Measurements from ENCODE around the gene RNF10.
"Not testable (repeated sequence)": the region's sequence is repeated elsewhere in the genome, so short reads cannot be mapped to it uniquely, and the experiment has no call there.

RNF10 gene

DNA sequence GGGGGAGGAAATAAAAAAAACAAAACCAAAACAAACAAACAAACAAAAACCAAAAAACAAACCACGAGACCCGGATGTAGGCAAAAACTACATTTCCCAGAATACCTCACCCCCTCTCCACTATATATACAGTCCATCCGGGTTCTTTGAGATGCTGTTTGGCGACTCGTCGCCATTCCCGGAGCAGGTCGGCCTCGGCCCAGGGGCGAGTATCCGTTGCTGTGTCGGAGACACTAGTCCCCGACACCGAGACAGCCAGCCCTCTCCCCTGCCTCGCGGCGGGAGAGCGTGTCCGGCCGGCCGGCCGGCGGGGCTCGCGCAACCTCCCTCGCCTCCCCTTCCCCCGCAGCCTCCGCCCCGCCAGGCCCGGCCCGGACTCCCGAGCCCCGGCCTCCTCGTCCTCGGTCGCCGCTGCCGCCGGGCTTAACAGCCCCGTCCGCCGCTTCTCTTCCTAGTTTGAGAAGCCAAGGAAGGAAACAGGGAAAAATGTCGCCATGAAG lies at the start of gene RNF10:
RNF10 (plus strand) TSS at position 154 of the 500 bp plus-strand sequence. CDS start 456 bp downstream, outside the sequence.
- no peaks in the 10 kb centered on the region for H3K36me3 Mint-ChIP-seq
- peak within 1 kb of the TSS; percentile 95 for H3K4me3 Mint-ChIP-seq
- H3K4me1 Mint-ChIP-seq (ENCODE audit: low read depth): peaks cover 58% of the 10 kb centered on the region
- no peaks in the 10 kb centered on the region for H3K27me3 Mint-ChIP-seq
- H3K9me3 Mint-ChIP-seq (ENCODE audit: low read depth): no peaks in the 10 kb centered on the region
- H3K27ac Mint-ChIP-seq: peak within 1 kb of the TSS; percentile 94

DNA sequence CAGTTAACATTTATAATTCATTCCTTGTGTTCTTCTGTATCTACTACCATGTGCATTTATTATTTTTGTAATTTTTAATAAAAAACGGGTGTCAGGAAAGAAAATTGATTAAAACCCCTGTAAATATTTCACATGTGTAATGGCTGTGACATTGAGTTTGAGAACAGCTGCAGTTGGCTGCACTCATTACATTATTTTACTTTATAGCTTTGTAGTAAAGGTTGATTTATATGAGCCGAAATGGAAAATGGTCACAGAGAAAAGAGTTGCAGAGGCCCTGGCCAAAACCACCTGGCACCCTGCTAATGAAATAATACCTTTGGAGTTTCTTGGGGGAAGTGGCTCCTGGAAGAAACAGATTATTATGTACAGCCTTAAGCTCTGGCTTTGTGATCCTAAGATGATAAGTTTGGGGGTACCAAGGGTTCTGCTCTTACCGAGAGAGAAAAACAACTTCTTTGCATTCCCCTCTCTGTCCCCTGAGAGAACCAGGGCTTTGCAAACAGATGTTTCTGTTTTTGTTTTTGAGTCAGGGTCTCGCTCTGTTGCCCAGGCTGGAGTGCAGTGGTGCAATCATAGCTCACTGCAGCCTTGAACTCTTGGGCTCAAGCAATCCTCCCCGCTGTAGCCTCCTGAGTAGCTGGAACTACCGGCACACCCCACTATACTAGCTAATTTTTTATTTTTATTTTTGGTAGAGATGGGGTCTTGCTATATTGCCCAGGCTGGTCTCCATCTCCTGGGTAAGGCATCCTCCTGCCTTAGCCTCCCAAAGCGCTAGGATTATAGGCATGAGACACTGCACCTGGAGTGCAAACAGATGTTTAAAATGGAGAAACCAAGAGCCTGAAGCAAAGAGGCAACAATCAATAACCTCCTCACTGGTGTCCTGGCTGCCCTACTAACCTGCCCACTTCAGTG lies 47.9 kb upstream of the RNF10 start:
- Mint-ChIP-seq H3K36me3 (peaks cover 4% of the 10 kb centered on the region), H3K4me1 (ENCODE audit: low read depth) (no peaks in the 10 kb centered on the region), H3K27ac (no peak overlapping the region)

DNA sequence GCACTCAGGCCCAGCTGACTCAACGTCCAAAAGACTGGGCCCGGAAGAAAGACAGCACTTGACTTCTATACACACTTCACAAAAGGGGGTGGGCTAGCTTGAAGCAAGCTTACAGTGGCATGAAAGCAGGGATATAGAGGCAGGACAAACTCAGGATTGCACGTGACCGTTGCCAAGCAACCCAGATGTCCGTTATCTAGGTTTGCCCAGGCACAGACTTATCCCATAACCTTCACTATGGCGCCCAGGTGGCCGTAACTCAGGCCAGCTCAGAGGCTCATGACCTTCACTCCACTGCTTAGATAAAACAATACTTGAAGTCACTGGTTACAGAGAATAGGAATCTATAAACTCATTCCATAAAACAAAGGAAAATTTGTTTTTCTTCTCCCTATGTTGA lies 46.6 kb upstream of the RNF10 start:
- not testable (repeated sequence) for H3K36me3 Mint-ChIP-seq; H3K4me3 Mint-ChIP-seq; H3K4me1 Mint-ChIP-seq (ENCODE audit: low read depth); H3K27me3 Mint-ChIP-seq; H3K9me3 Mint-ChIP-seq (ENCODE audit: low read depth); H3K27ac Mint-ChIP-seq

More for the DNA sequence above, 47.9 kb upstream of the RNF10 start:
- Mint-ChIP-seq H3K4me3 (no peak overlapping the region), H3K9me3 (ENCODE audit: low read depth) (no peaks in the 10 kb centered on the region), H3K27me3 (no peaks in the 10 kb centered on the region)

DNA sequence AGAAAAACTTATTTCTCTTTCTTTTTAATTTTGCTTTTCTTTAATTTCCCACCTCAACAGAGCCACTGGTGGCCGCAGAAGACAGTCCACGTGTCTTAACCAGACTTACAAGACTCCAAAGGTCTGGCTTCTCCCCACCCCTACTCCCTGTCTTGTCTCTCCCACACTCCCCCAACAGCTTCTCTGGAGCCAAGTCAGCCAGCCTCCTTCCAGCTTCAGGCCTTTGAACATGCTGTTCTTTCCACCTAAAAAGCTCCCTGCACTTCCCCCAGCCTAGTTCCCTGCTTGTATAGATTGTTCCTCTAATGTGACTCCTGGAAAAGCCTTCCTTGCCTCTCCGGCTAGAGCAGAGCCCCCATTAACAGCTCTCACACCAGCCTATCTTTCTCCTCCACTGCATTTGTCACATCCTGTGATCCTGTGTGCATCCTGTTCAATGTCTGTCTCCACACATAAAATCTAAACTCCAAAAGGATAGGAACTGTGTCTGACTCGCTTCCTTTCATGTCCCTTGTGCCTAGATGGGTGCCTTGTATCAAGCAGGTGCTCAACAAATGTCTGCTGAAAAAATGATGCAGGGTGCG lies 46.0 kb upstream of the RNF10 start:
- Mint-ChIP-seq H3K36me3 (peaks cover 3% of the 10 kb centered on the region), H3K27ac (no peak overlapping the region), H3K4me1 (ENCODE audit: low read depth) (no peaks in the 10 kb centered on the region), H3K9me3 (ENCODE audit: low read depth) (no peaks in the 10 kb centered on the region), H3K4me3 (no peak overlapping the region), H3K27me3 (no peaks in the 10 kb centered on the region)

DNA sequence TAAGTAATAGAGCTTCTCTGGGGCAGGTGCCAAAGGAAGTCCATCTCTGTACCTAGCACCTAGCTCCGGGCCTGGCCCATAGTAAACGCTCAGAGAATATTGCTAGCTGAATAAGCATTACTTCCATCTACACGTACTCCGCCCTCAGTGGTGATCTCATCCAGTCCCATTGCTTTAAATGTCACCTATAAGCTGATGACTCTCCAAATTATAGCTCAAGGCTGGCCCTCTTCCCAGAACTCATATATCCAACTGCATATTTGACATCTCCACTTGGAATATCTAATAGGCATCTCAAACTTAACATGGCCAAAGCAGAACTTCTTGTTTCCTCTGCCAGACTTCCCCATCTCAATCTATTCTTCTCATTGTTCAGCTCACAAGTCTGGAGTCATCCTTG lies 45.1 kb upstream of the RNF10 start:
- H3K27me3 Mint-ChIP-seq: no peaks in the 10 kb centered on the region
- H3K9me3 Mint-ChIP-seq (ENCODE audit: low read depth): no peaks in the 10 kb centered on the region
- no peaks in the 10 kb centered on the region for H3K36me3 Mint-ChIP-seq
- no peak overlapping the region for H3K27ac Mint-ChIP-seq
- H3K4me1 Mint-ChIP-seq (ENCODE audit: low read depth): no peaks in the 10 kb centered on the region
- no peak overlapping the region for H3K4me3 Mint-ChIP-seq

DNA sequence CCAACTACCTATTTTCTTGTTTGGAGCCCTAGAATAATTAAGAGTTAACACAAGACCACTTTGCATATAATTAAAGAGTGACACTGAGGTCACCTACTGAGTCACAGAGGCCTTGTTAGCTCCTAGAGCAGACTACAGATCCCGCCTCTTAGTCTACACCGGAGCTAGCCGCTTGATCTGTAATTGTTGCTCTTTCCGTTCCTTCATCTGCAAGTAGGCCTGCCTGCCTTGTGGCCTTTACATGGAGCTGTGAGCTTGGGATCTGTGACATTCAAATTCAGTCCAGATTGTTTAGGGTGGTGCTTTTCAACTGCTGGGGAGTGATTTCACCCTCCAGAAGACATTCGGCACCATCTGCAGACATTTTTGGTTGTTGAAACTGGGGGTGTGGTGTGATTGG lies 43.8 kb upstream of the RNF10 start:
- no peak overlapping the region for H3K4me3 Mint-ChIP-seq
- H3K36me3 Mint-ChIP-seq: no peaks in the 10 kb centered on the region
- H3K27me3 Mint-ChIP-seq: no peaks in the 10 kb centered on the region
- H3K9me3 Mint-ChIP-seq (ENCODE audit: low read depth): no peaks in the 10 kb centered on the region
- no peak overlapping the region for H3K27ac Mint-ChIP-seq
- peaks cover 6% of the 10 kb centered on the region for H3K4me1 Mint-ChIP-seq (ENCODE audit: low read depth)

DNA sequence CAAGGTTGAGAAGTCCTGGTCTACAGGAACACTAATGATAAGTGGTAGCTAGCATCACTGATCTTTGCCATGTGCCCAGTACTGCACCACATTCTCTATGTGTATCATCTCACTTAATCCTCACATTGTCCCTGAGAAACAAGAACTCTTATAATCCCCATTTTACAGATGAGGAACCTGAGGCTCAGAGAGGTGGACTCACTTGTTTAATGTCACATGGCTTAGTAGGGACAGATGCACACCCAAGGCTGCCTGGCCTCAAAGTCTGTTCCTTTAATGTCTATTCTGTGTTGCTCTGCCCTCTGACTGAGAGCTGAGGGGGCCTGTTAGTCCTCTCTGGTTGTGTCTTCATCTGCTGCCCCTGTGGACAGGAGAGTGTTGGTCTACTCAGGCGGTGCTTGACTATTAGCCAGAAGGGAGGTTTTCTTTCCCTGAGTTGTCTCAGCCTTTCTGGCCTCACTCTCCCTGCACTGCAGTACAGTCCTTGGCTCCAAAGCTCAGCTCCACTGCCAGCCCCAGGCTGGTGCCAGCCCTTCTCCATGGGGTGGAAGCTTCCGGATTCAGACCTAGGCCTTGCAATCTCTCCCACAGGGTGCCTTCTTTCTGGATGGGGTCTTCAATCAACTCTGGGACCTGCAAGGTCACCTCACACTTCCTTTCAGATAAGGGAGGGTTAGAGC lies 43.2 kb upstream of the RNF10 start:
- Mint-ChIP-seq H3K36me3 (no peaks in the 10 kb centered on the region), H3K27me3 (no peaks in the 10 kb centered on the region), H3K27ac (no peak overlapping the region), H3K4me1 (ENCODE audit: low read depth) (peaks cover 8% of the 10 kb centered on the region), H3K4me3 (no peak overlapping the region), H3K9me3 (ENCODE audit: low read depth) (no peaks in the 10 kb centered on the region)

DNA sequence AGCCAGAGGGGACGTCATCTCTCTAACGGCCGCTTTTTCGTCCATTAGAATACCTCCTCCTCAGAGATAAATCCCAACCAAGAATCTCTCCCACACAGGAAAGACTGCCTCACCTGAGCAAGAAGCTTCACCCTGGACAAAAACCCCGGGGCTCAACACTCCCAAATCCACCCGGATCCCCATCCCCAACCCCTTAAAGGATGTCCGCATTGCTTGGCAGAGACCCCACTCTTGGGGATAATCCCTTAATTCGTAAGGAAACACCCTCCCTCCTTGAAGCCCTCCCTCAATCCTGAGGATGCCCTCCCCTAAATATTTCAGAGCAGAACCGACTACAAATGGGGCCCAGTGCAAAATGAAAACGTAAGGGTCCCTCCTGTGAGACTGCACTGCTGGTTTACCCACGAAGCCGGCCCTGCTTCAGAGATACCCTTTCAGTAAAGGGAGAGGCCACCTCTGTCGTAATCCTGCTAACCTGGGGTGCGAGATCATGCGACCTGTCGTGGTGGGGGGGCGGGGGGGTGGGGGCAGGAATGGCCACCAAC lies 38.9 kb upstream of the RNF10 start:
- Mint-ChIP-seq H3K27ac (peak overlapping the region; percentile 80), H3K4me3 (peak overlapping the region; percentile 95), H3K36me3 (peaks cover 4% of the 10 kb centered on the region), H3K9me3 (ENCODE audit: low read depth) (no peaks in the 10 kb centered on the region), H3K27me3 (no peaks in the 10 kb centered on the region), H3K4me1 (ENCODE audit: low read depth) (peaks cover 25% of the 10 kb centered on the region)

DNA sequence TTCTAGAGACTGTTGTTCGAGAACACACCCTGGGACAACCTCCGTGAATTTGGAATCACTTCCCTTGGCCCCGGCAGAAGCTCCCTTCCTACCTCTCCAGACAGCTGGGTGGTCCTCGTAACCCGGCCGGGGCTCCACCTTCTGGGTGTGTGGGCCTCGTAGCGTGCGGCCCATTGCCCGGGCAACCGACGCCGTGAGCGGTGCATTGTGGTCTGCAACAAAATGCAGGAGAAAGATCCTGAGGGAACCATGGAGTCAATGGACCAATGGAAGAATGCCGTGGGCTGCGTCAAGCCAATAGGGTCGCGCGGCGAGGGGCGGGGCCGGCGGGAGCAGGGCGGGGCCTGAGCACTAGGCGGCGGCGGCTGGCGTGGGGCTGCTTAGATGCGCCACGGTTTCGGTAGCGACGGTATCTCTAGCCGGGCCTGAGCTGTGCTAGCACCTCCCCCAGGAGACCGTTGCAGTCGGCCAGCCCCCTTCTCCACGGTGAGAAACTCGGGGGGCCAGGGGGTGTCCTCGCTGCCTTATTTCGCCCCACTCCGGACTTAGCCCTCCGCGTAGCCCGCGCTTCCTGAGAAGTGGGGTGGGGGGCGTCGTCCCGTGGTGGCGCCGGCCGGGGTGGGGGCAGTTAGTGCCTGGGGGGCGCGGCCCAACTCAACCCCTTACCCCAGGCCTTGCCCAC lies 38.3 kb upstream of the RNF10 start, which contains the start of gene DYNLL1:
DYNLL1 (plus strand) TSS at position 383 of the 682 bp plus-strand sequence. CDS start 309 bp downstream, outside the sequence.
- peak within 1 kb of the TSS; percentile 95 for H3K4me3 Mint-ChIP-seq
- H3K27ac Mint-ChIP-seq: peak within 1 kb of the TSS; percentile 93
- peaks cover 4% of the 10 kb centered on the region for H3K36me3 Mint-ChIP-seq
- H3K27me3 Mint-ChIP-seq: no peaks in the 10 kb centered on the region
- H3K9me3 Mint-ChIP-seq (ENCODE audit: low read depth): no peaks in the 10 kb centered on the region
- H3K4me1 Mint-ChIP-seq (ENCODE audit: low read depth): peaks cover 25% of the 10 kb centered on the region

DNA sequence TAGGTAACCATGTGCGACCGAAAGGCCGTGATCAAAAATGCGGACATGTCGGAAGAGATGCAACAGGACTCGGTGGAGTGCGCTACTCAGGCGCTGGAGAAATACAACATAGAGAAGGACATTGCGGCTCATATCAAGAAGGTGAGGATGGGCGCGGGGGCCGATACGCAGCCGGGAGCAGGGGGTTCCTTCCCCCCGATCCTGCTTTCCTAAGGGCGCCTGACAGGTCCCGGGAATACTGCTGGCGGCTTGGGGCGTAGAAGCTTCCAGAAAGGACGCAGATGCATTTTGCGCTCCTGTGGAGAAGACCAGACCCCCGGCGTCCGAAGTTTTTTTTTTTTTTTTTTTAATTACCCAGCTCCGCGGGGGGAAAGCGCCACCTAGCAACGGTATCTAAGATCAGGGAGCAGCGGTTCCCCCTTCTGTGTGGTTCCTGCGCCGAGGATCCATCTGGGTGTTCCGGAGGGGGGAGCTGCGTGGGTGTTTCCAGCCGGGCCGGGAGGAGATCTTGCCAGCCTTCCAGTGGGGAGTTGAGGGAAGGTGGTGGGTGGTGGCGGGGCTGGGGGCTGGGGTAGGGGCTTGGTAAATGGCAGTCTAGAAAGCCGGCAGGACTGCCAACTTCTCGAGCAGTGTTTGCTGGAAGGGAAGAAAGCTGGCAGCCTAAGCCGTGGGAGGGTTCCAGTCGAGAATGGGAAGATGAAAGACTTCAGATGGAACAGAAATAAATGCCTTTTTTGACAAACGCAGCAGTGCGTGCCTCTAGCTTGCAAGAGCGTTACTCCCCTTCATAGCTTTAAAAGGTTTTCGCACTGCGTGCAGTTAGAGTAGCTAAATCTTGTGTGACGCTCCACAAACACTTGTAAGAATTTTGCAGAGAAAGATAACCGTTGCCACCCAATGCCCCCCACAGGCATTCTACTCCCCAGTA lies 37.5 kb upstream of the RNF10 start:
- Mint-ChIP-seq H3K9me3 (ENCODE audit: low read depth) (no peaks in the 10 kb centered on the region), H3K27me3 (no peaks in the 10 kb centered on the region), H3K4me1 (ENCODE audit: low read depth) (peaks cover 25% of the 10 kb centered on the region), H3K36me3 (peaks cover 4% of the 10 kb centered on the region), H3K27ac (peak overlapping the region; percentile 93), H3K4me3 (peak overlapping the region; percentile 95)

DNA sequence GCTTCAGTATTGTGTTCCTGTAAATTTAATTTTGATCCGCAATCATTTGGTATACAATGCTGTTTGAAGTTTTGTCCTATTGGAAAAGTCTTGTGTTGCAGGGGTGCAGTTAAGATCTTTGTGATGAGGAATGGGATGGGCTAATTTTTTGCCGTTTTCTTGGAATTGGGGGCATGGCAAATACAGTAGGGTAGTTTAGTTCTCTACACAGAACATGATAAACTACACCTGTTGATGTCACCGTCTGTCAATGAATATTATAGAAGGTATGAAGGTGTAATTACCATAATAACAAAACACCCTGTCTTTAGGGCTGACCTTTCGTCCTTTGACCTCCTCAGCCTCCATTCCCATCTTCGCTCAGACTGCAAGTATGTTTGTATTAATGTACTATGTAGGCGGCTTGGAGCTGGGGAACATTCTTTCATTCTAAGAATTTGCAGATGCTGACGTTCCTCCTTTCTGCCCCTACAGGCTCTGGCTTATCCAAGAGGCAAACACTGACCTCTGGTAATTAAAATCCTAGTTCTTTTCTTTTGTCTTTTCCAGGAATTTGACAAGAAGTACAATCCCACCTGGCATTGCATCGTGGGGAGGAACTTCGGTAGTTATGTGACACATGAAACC lies 36.5 kb upstream of the RNF10 start:
- H3K27ac Mint-ChIP-seq: peak overlapping the region; percentile 93
- peaks cover 4% of the 10 kb centered on the region for H3K36me3 Mint-ChIP-seq
- peak overlapping the region; percentile 95 for H3K4me3 Mint-ChIP-seq
- H3K27me3 Mint-ChIP-seq: no peaks in the 10 kb centered on the region
- peaks cover 25% of the 10 kb centered on the region for H3K4me1 Mint-ChIP-seq (ENCODE audit: low read depth)
- H3K9me3 Mint-ChIP-seq (ENCODE audit: low read depth): no peaks in the 10 kb centered on the region

DNA sequence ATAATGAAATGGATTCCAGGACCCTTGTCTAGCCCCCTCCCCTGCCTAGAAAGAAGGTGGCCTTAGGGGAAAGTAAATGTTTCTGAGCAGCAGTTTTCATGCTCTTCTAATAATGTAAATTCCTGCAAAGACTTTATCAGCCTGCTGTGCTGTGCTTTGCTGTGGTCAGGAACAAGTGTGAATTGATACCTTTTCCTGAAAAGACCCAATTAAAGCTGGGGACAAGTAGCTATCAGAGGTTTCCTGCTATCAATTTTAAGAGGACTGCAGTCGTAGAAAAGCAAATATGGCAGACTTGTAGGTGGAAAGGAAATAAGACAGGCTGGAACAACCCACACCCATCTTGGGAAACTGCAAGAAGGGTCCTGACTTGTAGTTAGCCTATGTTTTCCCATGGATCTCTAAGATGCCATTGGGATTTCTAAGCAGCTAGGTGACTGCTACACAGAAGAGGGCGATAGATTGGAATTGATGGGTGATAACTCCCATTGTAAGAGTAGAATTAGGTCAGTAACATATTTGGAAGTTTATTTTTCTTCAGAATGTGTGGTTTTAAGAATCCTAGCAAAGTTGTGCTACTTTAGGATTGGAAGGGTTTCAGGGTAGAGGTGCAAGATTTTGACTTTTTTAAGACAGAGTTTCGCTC lies 35.2 kb upstream of the RNF10 start:
- Mint-ChIP-seq H3K27me3 (no peaks in the 10 kb centered on the region), H3K4me3 (no peak overlapping the region), H3K36me3 (peaks cover 9% of the 10 kb centered on the region), H3K27ac (peak overlapping the region; percentile 5), H3K9me3 (ENCODE audit: low read depth) (no peaks in the 10 kb centered on the region), H3K4me1 (ENCODE audit: low read depth) (peaks cover 25% of the 10 kb centered on the region)

DNA sequence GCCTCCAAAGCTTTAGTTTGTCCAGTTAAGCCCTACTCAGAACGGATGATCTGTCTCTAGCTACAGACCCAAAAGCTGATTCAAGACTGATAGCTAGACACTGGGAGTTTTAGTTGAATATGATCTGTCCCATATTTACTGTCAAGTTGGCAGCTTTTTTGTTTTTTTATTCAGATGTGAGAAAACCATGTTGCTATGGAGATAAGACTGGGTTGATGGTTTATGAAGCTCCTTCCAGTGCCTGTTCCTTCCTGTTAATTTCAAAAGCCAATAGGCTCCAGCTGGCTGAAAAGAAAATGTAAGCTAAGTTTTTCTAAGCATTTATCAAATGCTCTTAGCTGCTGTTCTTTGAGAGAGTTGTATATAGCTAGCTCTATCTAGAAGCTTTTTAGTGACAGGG lies 33.6 kb upstream of the RNF10 start:
- Mint-ChIP-seq H3K4me3 (no peak overlapping the region), H3K27ac (peak overlapping the region; percentile 34), H3K36me3 (peaks cover 10% of the 10 kb centered on the region), H3K27me3 (no peaks in the 10 kb centered on the region), H3K4me1 (ENCODE audit: low read depth) (peaks cover 17% of the 10 kb centered on the region), H3K9me3 (ENCODE audit: low read depth) (no peaks in the 10 kb centered on the region)

Measured in activated naive CD8-positive, alpha-beta T cell (primary cell).